Right forelimb (tissue), 1 donor: ENCODE measurements around the gene KDM2A.

ENCODE experiments used
- DNase-seq: peaks from one replicate; pipeline ENCODE4 v3.0.0-alpha.2; 2018

The KDM2A gene

DNA sequence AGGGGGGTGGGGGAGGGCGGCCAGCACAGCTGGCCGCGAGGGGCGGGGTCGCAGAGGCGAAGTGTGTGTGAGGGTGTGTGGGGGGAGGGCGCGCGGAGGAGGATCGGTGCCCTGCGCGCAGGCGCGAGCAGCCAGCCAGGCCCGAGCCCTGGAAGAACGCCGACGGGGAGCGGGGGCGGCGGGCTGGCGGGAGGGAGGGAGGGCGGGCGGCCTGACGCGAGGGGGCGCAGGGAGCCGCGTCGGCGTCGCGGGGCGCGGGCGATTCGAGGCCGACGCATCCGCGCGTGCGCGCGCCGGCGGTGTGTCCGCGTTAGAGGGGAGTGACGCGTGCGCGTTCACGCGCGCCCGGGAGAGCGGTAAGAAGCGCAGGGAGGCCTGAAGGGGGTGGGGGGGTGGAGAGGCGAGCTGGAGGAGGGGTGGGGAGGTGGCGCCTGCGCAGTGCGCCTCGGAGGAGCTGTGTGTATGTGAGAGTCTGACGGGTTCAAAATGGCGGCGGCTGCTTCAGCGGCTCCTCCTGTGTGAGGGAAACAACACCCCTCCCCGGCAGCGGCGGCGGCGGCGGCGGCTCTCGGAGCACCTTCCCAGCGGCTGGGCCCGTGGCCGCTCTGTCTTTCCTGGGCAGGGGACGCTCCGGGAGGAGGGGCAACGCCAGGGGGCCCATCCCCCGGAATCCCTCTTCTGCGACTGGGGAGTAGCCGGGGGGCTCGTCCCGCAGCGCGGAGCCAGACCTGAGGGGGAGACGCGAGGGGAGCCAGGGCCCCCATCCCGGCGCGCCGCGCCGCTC, at the start of gene KDM2A:
Gene KDM2A (plus strand): TSS at position 463 of the 784 bp plus-strand sequence. CDS start 2,054 bp downstream, outside the sequence.
- DNase-seq = peak; percentile 100

DNA sequence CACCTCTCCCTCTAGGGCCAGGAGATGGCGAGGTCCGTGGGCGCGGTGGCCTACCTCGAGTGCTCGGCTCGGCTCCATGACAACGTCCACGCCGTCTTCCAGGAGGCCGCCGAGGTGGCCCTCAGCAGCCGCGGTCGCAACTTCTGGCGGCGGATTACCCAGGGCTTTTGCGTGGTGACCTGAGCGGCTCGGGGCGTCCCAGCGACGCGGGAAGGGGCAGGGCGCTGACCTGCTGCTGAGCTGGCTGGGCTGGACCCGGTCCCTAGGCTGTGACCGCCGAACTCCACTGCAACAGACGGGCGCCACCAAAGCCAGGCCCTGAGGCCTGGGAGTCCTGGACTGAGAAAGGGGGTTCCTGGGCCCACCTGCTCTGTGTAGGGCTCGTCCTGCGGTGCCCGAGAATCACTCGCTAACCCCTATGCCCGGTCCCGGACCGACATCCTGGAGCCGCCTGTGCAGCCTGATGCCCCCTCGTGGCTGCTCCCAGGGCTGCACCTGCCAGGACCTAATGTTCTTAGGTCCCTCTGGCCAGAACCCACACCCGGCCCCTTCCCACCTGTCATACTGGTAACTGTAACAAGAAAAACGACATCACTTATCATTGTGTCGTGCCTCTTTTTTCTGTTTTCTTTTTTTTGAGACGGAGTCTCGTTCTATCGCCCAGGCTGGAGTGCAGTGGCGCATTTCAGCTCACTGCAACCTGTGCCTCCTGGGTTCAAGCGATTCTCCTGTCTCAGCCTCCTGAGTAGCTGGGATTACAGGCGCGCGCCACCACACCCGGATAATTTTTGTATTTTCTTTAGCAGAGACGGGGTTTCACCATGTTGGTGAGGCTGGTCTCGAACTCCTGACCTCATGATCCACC, 47.4 kb upstream of the KDM2A start:
- peak; percentile 83 for DNase-seq

DNA sequence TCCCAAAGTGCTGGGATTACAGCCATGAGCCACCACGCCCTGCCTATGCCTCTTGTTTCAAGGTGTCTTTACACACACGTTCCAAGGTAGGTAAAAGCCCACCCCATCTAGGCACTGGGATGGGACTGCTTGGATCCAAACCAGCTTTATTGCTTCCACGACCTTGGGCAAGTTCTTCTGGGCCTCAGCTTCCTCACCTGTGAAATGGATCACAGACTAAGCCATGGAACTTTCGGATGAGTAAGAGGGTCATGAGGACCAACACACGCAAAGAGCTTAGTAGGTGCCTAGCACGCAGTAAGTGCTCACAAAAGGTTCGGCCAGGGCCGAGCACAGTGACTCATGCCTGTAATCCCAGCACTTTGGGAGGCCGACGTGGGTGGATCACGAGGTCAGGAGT, 46.8 kb upstream of the KDM2A start:
- no peak for DNase-seq

DNA sequence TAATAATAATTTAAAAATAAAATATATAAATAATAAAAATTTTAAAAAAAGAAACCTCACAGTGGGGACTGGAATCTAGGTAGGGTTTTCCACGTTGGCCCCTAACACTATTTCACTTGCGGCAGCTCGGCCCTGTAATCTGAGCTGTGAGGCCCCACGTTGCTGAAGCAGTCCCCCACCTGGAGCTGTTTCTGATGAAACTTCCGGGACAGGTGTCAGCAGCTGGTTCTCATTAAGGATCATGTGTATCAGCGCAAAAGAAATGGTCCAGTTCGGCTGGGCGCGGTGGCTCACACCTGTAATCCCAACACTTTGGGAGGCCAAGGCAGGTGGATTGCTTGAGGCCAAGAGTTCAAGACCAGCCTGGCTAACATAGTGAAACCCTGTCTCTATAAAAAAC, 45.2 kb upstream of the KDM2A start:
- no peak for DNase-seq

DNA sequence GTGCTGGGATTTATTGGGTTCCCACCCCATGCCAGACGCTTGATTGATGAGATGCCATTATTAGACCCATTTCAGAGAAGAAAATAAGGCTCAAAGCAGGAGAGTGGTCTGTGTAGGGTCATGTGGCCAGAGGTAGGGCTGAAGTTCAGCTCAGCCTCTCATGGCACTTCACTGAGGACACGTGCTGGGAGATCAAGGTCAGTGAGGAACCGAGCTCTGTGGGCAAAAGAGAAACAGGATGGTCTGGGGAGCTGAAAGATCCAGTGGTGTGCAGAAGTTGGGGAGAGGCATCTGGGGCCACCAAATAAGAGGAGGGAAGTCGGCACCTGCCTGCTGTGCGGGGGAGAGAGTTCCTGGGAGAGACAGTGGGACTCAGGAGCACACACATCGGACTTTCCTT, 42.9 kb upstream of the KDM2A start:
- DNase-seq = no peak

DNA sequence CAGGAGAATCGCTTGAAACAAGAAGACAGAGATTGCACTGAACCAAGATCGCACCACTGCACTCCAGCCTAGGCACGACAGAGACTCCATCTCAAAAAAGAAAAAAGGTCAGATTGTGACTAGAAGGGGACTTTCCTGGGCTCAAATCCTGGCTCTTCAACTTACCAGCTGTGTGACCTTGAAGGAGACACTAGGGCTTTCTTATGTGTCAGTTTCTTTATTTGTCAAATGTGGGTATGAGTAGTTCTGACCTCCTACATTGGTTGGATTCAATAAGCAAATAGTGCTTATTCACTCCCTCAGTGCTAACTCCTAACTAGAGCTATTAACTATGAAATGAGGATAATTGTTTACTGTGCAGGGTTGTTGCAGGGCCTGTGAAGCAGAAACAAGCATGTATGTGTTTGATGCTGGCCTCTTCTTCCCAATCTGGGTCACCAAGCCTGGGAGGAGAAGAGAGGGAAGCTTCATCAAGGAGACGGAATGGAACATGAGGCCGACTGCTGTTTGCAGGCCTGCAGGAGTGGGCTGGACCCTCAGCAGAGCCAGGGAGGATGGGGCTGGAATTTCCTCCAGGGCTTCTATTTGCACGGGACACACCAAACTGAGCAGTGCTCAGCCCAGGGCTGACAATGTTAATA, 39.9 kb upstream of the KDM2A start:
- DNase-seq = no peak

DNA sequence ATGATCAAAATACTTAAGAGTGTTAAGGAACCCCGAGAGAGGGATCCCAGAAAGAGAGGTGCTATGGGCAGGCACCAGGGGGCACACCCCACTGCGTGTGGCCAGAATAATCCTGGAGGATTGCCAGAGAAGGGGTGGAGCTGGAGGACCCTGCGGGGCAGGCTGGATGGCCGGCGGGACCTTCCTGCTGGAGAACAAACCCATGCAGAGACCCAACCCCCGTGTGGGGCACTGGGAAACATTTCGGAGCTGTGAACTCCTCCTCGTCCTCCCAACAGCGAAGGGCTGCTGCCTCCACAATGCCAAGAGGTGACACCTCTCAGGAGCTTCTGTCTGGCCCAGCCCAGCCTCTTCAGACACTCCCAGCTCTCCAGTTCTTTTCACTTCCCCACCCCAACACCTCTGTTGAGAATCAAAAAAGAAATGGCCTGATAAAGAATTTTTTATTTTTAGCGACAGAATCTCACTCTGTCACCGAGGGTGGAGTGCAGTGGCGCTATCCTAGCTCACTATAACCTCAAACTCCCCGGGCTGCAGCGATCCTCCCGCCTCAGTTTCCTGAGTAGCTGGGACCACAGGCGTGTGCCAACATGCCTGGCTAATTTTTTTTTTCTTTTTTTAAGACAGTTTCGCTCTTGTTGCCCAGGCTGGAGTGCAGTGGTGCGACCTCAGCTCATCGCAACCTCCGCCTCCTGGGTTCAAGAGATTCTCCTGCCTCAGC, 36.8 kb upstream of the KDM2A start:
- no peak for DNase-seq

DNA sequence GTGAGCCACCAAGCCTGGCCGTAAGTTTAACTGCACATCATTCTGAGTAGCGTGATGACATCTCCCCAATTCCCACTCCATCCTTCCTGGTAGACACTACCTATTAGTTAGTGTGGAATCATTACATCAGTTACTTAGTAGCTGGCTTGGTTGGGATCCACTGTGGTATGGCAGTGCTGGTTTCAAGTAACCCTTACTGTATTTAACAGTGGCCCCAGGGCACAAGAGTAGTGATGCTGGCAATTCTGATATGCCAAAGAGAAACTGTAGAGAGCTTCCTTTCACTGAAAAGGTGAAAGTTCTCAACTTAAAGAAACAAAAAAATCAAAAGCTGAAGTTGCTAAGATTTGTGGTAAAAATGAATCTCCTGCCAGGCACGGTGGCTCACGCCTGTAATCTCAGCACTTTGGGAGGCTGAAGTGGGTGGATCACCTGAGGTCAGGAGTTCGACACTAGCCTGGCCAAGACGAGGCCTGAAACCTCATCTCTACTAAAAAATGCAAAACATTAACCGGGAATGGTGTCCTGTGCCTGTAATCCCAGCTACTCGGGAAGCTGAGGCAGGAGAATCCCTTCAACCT, 35.2 kb upstream of the KDM2A start:
- no peak for DNase-seq

DNA sequence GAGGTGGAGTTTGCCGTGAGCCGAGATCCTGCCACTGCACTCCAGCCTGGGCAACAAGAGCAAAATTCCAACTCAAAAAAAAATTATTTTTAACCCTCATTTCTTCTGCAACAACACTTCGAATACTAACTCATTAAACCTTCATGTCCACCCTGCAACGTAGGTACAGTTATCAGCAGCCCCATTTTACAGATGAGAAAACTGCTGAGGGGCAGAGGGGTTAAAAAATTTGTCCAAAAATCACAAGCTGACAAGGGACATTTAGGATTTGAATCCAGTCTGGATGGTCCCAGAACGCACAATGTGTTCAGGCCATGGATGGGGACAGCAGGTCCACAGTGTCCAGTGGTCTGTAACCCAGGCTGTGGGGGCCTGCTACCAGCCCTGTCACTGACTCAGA, 33.4 kb upstream of the KDM2A start:
- no peak for DNase-seq

DNA sequence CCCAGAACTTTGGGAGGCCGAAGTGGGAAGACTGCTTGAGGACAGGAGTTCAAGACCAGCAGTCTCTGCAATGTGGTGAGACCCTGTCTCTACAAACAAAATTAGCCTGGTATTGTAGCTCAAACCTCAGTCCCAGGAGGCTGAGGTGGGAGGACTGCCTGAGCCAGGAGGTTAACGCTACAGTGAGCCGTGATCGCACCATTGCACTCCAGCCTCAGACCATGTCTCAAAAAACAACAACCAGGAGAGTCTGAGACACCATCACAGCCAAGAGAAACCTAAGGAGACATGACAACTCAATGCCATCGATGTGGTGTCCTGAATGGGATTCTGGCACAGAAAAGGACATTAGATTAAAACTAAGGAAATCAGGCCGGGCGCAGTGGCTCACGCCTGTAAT, 28.3 kb upstream of the KDM2A start:
- no peak for DNase-seq

DNA sequence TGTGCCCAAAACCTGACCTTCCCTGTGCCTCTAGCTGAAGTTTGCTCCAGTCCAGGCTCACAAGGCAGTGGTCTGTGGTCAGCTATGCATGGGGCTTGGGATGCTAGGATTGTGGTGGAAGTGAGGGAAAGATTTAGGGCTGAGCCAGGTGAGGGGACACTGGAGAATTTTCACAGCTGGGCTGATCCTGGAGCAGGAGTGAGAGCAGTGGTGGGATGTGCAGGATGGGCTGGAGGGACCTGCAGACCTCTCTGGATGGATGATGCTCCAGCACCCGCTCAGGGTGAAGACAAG, 23.9 kb upstream of the KDM2A start:
- no peak for DNase-seq

DNA sequence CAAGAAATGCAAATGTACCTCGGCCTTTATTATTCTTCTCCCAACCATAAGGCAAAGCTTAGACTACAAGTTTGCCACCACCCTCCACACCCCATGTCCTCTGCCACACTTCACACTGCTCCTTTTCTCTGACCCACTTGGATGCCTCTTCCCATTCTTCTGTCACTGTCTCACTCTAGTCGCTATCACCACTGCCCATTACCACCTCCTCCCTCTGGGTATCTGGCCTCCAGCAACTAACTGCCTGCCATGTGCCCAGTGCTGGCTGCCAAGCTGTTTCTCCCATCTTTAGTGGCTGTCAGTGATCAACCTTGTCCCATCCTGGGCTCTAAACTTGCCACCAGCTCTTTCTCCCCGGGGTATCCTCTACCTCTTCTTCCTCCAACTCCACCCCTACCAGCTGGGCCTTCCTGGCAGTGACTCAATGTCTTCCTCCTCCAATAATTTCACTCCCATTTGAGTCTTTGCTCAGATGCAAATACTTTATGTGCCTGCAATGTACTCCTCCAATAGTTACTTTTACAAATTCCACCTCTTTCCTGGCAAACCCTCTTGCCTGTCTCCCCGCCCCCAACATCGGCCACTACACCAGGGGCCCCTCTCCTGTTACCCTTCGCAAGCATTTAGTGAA, 20.1 kb upstream of the KDM2A start:
- no peak for DNase-seq

DNA sequence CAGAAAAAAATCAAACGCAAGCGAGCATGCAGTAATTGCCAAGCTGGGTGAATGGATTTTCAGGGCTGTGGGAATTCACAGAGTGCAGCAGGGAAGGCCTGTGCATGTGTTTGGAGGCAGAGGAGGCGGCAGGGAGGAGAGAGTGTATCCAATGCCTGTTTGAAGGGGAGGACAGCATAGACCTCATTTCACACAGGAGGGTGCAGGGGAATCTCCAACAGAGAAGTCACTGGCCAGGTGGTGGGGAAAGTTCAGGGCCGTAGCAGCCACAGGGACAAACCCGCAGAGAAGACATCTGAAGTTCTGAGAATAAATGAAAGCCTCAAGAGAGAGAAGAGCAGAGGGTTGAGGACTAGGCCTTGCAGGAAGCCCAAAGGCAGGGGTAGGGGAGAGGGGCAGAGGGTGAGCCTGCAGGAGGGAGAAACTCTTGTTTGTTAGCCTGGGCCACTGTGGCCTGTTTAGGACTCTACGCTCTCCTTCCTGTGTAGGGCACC, 19.2 kb upstream of the KDM2A start:
- DNase-seq = no peak

DNA sequence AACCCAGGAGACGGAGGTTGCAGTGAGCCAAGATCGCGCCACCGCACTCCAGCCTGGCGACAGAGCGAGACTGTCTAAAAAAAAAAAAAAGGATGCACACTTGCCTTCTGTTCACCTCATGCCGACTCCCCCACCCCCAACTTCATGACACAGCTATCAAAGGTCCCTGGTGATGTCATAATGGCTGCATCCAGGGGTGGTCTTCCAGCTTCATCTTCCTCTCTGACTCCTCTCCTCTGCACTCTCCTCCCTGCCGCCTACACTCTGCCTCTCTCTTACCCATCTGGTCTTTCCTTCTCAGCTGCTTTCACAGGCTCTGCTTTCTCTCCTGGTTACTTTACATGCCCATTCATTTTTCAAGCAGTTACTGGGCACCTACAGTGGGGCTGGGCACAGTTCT, 16.4 kb upstream of the KDM2A start:
- no peak for DNase-seq

DNA sequence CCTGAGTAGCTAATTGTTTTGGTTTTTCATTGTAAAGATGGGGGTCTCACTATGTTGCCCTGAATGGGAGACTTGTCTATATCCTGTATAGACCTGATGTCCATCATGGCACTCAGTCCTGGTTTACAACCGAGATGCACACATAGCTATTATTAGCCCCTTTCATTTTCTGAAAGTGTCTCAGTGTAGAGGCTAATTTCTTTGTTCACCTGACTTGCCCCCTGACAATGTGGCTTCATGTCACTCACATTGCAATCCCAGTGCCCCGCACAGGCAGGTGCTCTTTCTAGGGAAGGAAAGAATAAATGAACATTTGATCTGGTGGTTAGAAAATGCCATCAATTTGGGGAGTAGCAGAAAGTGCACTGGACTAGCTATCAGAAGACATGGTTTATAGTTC, 13.1 kb upstream of the KDM2A start:
- DNase-seq = no peak

DNA sequence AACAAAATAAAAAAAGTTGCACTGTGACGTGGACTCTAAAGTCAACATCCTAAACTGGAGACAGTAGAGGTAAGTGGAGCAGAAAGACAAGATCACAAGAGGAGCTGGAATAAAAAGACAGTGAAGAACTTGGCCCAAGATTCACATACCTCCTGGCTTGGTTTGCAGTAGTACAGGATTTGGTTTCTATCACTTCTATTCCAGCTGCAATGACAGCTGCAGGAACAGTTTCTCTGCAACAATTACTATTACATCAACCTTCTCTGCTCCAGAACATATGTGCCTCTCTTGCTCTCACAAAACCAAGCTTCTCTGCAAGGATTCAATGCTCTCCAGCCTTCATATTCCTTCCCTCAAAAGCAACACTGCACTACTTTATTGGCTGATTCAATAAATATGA, 7.8 kb upstream of the KDM2A start:
- DNase-seq = no peak

DNA sequence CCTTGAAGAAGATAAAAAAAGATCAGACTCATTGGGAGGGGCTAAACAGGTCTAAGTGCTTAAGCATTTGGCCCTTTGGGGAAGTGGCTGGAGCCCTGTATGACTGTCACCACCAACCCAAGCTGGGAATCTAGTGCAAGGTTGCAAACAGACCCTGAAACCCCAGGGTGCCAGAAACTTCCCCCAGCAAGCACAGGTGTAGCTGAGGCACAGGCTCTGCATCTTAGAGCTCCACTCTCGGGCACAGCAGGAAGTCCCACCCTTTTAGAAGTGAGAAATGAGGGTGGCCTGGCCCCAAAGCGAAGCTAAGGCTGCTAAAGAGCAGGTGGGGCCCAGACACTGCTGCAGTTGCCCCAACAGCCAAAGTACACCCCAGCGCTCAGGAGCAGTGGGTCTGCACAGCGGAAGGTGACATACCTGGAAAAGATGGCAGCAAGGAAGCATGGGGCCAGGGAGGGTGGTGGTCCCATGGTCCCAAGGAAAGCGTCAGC, 5.8 kb upstream of the KDM2A start:
- DNase-seq = no peak

DNA sequence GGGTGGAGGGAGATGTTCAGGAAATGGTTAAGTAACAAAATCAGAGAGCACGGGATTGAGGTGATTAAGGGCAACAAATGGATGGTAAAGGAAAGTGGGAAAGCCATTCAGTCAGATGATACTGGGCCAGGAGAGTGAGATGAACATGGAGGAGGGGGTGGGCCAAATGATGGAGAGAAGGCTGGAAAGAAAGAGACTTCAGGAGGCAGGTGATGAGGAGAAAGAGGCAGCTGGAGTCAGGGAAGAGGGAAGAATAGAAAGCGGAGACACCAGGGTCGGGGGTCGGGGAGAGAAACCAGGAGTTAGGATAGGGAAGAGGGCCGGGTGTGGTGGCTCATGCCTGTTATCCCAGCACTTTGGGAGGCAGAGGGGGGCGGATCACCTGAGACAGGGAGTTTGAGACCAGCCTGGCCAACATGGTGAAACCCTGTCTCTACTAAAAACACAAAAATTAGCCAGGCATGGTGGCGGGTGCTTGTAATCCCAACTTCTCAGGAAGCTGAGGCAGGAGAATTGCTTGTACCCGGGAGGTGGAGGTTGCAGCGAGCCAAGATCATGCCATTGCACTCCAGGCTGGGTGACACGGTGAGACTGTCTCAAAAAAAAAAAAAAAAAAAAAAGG, 4.7 kb upstream of the KDM2A start:
- DNase-seq = no peak

DNA sequence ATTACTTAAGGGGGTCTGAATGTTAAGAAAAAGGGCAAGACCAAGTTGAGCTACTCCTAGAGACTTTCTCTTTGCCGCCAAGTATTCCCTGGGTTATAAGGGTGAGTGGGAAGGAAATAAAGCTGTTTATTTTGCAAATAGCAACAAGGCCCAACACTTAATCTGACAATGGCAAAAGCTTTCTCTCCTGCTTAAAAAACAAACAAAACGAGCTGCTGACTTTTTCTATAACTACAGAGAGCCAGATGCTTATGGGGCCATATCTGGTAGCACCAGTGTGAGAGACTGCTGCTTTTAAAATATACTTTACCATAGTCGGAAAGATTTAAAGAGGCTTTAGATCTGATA, 2.3 kb upstream of the KDM2A start:
- DNase-seq = no peak

DNA sequence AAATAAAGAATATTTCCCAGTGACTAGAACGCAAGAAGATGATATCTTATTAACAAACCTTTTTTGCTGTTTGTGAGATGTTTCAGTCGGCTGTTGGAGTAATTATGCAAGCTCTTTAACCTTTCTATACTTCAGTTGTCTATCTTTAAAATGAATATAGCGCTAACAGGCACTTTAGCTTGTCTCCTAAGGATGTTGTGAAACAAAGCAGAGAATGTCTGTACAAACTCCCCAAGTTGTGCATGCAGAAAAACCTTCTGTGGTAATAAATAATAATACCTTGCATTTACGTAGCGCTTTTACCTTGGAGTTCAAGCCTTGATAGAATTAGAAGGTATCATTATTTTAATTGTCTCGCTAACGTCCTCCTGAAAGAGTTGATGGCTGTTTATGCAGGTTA, 1.9 kb upstream of the KDM2A start:
- no peak for DNase-seq

DNA sequence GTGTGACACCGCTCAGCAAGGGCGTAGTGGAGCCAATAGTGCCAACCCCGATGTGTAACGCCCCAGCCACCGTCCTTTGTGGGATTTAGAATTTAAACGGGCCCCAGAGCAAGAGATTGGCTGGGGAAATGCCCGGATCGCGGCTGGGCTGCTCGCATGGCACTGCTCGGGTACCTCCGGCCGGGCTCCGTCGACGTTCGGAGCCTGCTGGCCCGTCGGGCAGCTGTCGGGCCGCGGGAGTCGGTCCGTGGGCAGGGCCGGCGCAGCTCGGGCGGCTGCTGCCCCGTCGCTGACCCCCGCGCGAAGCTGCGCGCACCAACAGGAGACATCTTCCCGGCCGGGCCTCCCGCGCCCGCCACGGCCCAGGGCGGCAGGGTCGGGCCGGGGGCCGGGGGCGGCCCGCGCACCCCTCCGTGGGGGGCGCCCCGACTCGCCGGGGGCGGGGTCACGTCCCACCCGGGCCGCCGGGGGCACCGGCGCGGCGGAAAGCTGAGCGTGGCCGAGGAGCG, 1.3 kb upstream of the KDM2A start:
- DNase-seq = peak; percentile 68
